Measurements from ENCODE around the gene NR2E1. TPM values are rescaled to one million over a fixed set of nuclear protein-coding genes. Genes with fewer than 3 reads are reported as not detected.

The NR2E1 gene
- total RNA-seq: not detected

GRCh38 chr6:108165714-108166663, at the start of gene NR2E1:
TSS of gene NR2E1 (plus strand) at chr6:108166022. CDS start at chr6:108166766, 744 bp downstream.
- TF ChIP-seq EP300 (IDR thresholded peaks at IDR 0.05): no peak
- TF ChIP-seq CTCF (IDR thresholded peaks at IDR 0.05): no peak
- TF ChIP-seq POLR2AphosphoS5 (IDR thresholded peaks at IDR 0.05): no peak
- TF ChIP-seq POLR2A (IDR thresholded peaks at IDR 0.05): no peak
- Histone ChIP-seq H3K36me3 (no peaks in the 10 kb centered on the region), H3K9me3 (no peaks in the 10 kb centered on the region), H3K27me3 (peaks cover 1 to 97% (median 65%) of the 10 kb centered on the region in 4 donors), H3K4me3 (no peak within 1 kb of the TSS), H3K27ac (no peak within 1 kb of the TSS), H3K4me1 (peaks cover 49 to 61% (median 58%) of the 10 kb centered on the region in 4 donors)
- DNase-seq (peak in 1 of 2 donors; percentile 58), ATAC-seq (ENCODE audit: low FRiP score in 2 of 2) (no peak)
- WGBS, 2 donors: 6 to 8% methylated on average over 43 to 53 of the region's 54 CpGs

GRCh38 chr6:108116546-108117426, 49.0 kb upstream of the NR2E1 start:
- peak in 1 of 2 donors; percentile 68 for DNase-seq
- 19 to 21% methylated on average over 15 to 45 of the region's 46 CpGs for WGBS, 2 donors

GRCh38 chr6:108117427-108118358, 48.1 kb upstream of the NR2E1 start:
- TF ChIP-seq POLR2A (IDR thresholded peaks at IDR 0.05) (no peak), POLR2AphosphoS5 (IDR thresholded peaks at IDR 0.05) (no peak), EP300 (IDR thresholded peaks at IDR 0.05) (no peak), CTCF (IDR thresholded peaks at IDR 0.05) (no peak)
- Histone ChIP-seq H3K27ac (no peak overlapping the region), H3K4me1 (peaks cover 47 to 59% (median 53%) of the 10 kb centered on the region in 4 donors), H3K27me3 (peaks cover 0 to 58% (median 36%) of the 10 kb centered on the region in 4 donors), H3K4me3 (peak overlapping the region; percentile 50 to 66 (median 58)), H3K36me3 (no peaks in the 10 kb centered on the region), H3K9me3 (no peaks in the 10 kb centered on the region)
- WGBS, 2 donors: 2% methylated on average over 35 to 67 of the region's 72 CpGs
- DNase-seq: peak; percentile 45 to 92
- peak; percentile 34 to 73 for ATAC-seq (ENCODE audit: low FRiP score in 2 of 2)

More at GRCh38 chr6:108116546-108117426, 49.0 kb upstream of the NR2E1 start:
- peaks cover 0 to 58% (median 36%) of the 10 kb centered on the region in 4 donors for H3K27me3 ChIP-seq
- no peak for ATAC-seq (ENCODE audit: low FRiP score in 2 of 2)
- H3K4me1 ChIP-seq: peaks cover 47 to 59% (median 53%) of the 10 kb centered on the region in 4 donors
- peak overlapping the region in 3 of 4 donors; percentile 50 to 66 (median 62) for H3K4me3 ChIP-seq
- H3K9me3 ChIP-seq: no peaks in the 10 kb centered on the region
- no peak overlapping the region for H3K27ac ChIP-seq
- TF ChIP-seq POLR2AphosphoS5 (IDR thresholded peaks at IDR 0.05): no peak
- TF ChIP-seq EP300 (IDR thresholded peaks at IDR 0.05): no peak
- no peak for TF ChIP-seq CTCF (IDR thresholded peaks at IDR 0.05)
- TF ChIP-seq POLR2A (IDR thresholded peaks at IDR 0.05): no peak
- H3K36me3 ChIP-seq: no peaks in the 10 kb centered on the region

- TF ChIP-seq POLR2A (IDR thresholded peaks at IDR 0.05) (no peak), POLR2AphosphoS5 (IDR thresholded peaks at IDR 0.05) (no peak), EP300 (IDR thresholded peaks at IDR 0.05) (no peak), CTCF (IDR thresholded peaks at IDR 0.05) (no peak)
- H3K27me3 ChIP-seq: peaks cover 0 to 56% (median 35%) of the 10 kb centered on the region in 4 donors
Observed at GRCh38 chr6:108118359-108118724, 47.5 kb upstream of the NR2E1 start.

More at GRCh38 chr6:108118359-108118724, 47.5 kb upstream of the NR2E1 start:
- no peak overlapping the region for H3K27ac ChIP-seq
- DNase-seq (no peak), ATAC-seq (ENCODE audit: low FRiP score in 2 of 2) (no peak)
- 3% methylated on average over 15 of the region's 45 CpGs; no CpG with 5 or more reads in 1 of the 2 donors for WGBS, 2 donors
- H3K4me3 ChIP-seq: peak overlapping the region in 3 of 4 donors; percentile 50 to 66 (median 62)
- peaks cover 47 to 58% (median 51%) of the 10 kb centered on the region in 4 donors for H3K4me1 ChIP-seq
- H3K9me3 ChIP-seq: no peaks in the 10 kb centered on the region
- no peaks in the 10 kb centered on the region for H3K36me3 ChIP-seq

Data from upper lobe of left lung (tissue), 6 donors.